ENCODE data around the gene PROSER2. TPM values are rescaled to one million over a fixed set of nuclear protein-coding genes. Genes with fewer than 3 reads are reported as not detected.

PROSER2 gene
- polyA plus RNA-seq, 3 donors from 2014 or later, result 0.50 TPM; not detected in 2

DNA sequence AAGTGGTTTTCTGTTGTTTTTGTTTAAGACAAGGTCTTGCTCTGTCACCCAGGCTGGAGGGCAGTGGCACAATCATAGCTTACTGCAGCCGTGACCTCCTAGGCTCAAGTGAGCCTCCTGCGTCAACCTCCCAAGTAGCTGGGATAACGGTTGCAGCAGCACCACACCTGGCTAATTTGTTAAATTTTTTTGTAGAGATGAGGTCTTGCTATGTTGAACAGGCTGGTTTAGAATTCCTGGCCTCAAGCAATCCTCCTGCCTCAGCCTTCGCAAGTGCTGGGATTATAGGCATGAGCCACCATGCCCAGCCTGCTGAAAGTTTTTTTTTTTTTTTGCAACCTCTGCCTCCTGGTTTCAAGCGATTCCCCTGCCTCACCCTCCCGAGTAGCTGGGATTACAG, 31.1 kb downstream of the PROSER2 start:
- H3K4me3 Mint-ChIP-seq, result no peak overlapping the region

DNA sequence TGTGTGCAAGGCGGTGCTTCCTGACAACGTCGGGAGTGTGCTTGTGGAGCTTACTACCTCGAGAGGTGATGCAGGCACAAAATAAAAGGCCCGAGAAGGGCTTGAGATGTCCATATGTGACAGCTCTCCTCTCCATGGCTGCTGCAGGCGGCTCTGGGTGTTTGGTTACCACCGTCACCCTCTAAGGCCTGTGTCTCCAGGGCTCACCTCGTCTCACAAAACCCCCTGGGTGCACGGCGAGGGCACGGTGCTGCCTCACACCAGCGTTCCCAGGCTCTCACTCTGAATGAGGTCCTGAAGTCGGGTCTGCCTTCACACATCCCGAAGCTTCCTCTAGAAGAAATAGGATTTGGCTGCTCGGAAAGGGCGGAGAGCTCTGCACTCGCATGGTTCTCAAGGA, 32.9 kb downstream of the PROSER2 start:
- H3K27ac Mint-ChIP-seq, result no peak overlapping the region
- no peaks in the 10 kb centered on the region for H3K36me3 Mint-ChIP-seq
- H3K4me1 Mint-ChIP-seq, result peaks cover under 1 to 1% of the 10 kb centered on the region in 2 donors
- DNase-seq, result no peak
- H3K27me3 Mint-ChIP-seq (ENCODE audit: low read depth in 3 of 3), result peaks cover 0 to 3% (median 2%) of the 10 kb centered on the region in 3 donors
- no peak overlapping the region for H3K4me3 Mint-ChIP-seq
- H3K9me3 Mint-ChIP-seq, result no peaks in the 10 kb centered on the region

More for the DNA sequence above, 31.1 kb downstream of the PROSER2 start:
- Mint-ChIP-seq H3K27me3 (ENCODE audit: low read depth in 3 of 3) (peaks cover 0 to 3% (median 3%) of the 10 kb centered on the region in 3 donors), H3K4me1 (no peaks in the 10 kb centered on the region), H3K27ac (no peak overlapping the region), H3K9me3 (no peaks in the 10 kb centered on the region), H3K36me3 (no peaks in the 10 kb centered on the region)
- no peak for DNase-seq

DNA sequence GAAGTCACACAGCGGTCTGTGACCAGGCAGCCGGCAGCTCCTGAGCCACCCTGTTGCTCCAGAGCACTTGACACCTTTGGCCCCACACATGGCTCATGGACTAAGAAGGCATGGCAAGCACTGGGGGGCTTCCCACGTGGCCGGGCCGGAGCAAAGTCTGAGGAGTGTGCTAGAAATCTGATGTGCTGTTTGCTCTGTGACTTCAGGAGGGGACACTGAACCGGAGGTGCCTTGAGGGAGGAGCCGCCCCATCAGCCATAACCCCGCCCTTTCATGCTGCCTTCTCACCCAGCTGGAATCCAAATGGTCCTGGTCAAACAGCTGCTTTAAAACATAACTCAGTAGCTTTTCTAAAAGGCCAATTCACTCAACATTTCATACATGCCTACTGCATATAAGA, 33.5 kb downstream of the PROSER2 start:
- H3K9me3 Mint-ChIP-seq, result no peaks in the 10 kb centered on the region
- H3K4me3 Mint-ChIP-seq, result no peak overlapping the region
- H3K27me3 Mint-ChIP-seq (ENCODE audit: low read depth in 3 of 3), result peaks cover 0 to 3% (median 2%) of the 10 kb centered on the region in 3 donors
- H3K27ac Mint-ChIP-seq, result no peak overlapping the region
- no peaks in the 10 kb centered on the region for H3K36me3 Mint-ChIP-seq
- peaks cover 4 to 7% of the 10 kb centered on the region in 2 donors for H3K4me1 Mint-ChIP-seq
- DNase-seq, result no peak

DNA sequence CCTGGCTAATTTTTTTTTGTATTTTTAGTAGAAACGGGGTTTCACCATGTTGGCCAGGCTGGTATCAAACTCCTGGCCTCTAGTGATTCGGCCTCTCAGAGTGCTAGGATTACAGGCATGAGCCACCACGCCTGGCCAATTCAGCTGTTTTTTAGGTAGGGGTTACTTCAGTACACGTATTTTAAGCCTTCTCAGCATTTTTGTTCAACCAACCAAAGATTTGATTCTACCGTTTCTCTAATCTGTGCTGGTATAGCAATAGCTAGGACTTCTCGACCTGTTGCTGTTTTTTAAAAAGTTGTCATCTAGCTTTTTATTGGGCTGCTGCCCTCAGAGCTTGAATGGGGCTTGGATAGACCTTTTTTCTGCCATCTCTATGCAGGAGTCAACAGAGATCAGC, 34.9 kb downstream of the PROSER2 start:
- H3K9me3 Mint-ChIP-seq, result no peaks in the 10 kb centered on the region
- no peaks in the 10 kb centered on the region for H3K36me3 Mint-ChIP-seq
- H3K4me3 Mint-ChIP-seq, result no peak overlapping the region
- peaks cover 14 to 21% of the 10 kb centered on the region in 2 donors for H3K4me1 Mint-ChIP-seq
- no peak overlapping the region for H3K27ac Mint-ChIP-seq
- peaks cover 0 to 3% (median 2%) of the 10 kb centered on the region in 3 donors for H3K27me3 Mint-ChIP-seq (ENCODE audit: low read depth in 3 of 3)
- no peak for DNase-seq

DNA sequence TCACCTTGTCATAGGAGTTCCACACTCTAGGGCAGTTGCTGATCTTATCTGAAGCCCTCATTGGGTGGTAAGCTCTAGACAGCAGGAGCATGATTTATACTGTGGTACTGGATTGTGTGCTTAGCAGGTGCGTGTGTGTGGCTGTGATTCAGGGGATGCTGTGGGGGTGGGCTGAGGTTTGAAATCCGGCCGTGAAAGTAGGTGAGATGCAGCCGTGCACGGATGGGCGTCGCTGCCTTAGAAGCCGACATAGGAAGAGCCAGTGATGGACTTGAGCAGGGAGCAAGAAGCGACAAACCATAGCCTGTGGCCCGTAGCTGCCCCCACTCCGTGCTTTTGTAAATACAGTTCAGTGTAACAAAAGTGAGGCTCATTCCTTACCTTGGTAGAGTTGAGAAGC, 38.2 kb downstream of the PROSER2 start:
- Mint-ChIP-seq H3K27ac (peak overlapping the region in 2 of 6 donors; percentile 32 to 77), H3K4me1 (peaks cover 30 to 43% of the 10 kb centered on the region in 2 donors), H3K36me3 (no peaks in the 10 kb centered on the region), H3K9me3 (no peaks in the 10 kb centered on the region), H3K27me3 (ENCODE audit: low read depth in 3 of 3) (peaks cover 2 to 4% (median 4%) of the 10 kb centered on the region in 3 donors), H3K4me3 (peak overlapping the region in 2 of 5 donors; percentile 7 to 29)
- no peak for DNase-seq

DNA sequence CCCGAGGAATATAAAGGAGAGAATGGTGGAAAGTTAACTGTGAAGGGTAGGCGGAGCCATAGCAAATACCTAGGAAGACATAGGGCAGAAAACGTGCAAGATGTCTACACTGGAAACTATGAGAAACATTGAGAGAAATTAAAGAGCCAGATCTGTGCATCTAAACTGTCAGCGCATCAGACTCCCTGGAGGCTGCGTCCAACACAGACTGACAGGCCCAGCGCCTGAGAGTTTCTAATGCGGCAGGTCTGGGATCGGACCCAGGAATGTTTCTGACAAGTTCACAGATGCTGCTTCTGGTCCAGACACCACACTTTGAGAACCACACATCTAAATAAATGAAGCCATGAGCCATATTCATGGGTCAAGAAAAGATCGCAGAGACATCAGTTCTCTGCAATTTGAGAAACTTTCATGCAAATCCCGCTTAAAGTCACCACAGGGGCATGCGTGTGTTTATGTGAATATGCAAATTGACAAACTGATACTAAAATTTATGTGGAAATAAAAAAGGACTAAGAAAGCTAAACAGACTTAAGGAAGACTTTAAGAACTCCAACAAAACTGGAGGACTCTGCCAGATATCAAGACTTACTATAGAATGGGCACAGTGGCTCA, 38.8 kb downstream of the PROSER2 start:
- peaks cover 30 to 43% of the 10 kb centered on the region in 2 donors for H3K4me1 Mint-ChIP-seq
- H3K36me3 Mint-ChIP-seq, result no peaks in the 10 kb centered on the region
- H3K4me3 Mint-ChIP-seq, result peak overlapping the region in 2 of 5 donors; percentile 7 to 29
- no peaks in the 10 kb centered on the region for H3K9me3 Mint-ChIP-seq
- DNase-seq, result no peak
- peak overlapping the region in 3 of 6 donors; percentile 22 to 91 (median 32) for H3K27ac Mint-ChIP-seq
- peaks cover 2 to 4% (median 4%) of the 10 kb centered on the region in 3 donors for H3K27me3 Mint-ChIP-seq (ENCODE audit: low read depth in 3 of 3)

DNA sequence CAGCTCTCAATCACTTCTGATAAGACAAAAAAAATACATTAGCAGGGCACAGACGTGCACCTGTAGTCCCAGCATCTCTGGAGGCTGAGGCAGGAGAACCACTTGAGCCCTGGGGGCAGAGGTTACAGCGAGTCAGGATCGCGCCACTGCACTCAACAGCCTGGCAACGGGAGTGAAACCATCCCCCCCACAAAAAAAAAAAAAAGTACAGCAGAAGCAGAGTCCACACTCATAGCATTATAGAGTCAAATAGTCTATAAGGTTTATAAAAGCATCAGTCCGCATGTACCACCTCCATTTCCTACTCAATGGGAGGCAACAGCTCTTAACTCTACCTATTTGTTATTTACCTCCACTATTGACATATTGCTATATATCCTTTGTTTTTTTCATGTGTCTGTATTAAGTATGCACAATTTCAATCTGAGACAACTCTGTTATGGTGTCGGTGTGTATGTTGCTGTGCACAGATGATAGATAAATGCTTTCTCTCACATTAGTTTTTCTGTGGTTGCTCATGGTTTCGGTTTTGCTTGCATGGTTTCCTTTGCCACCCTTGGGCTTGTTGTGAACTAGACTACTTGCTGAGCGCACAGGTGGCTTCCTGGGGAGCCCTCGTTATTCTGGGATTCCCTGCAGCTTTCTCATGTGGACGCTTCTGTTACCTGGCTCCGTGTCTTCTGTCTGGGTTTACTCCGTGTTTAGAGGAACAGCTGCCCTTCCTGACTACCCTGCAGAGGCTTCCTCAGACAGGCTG, 40.4 kb downstream of the PROSER2 start:
- no peaks in the 10 kb centered on the region for H3K36me3 Mint-ChIP-seq
- H3K4me3 Mint-ChIP-seq, result peak overlapping the region; percentile 50 to 91 (median 78)
- peak overlapping the region; percentile 18 to 93 (median 84) for H3K27ac Mint-ChIP-seq
- peaks cover 30 to 43% of the 10 kb centered on the region in 2 donors for H3K4me1 Mint-ChIP-seq
- DNase-seq, result peak; percentile 45 to 71 (median 58)
- no peaks in the 10 kb centered on the region for H3K9me3 Mint-ChIP-seq
- H3K27me3 Mint-ChIP-seq (ENCODE audit: low read depth in 3 of 3), result peaks cover 2 to 5% (median 4%) of the 10 kb centered on the region in 3 donors

DNA sequence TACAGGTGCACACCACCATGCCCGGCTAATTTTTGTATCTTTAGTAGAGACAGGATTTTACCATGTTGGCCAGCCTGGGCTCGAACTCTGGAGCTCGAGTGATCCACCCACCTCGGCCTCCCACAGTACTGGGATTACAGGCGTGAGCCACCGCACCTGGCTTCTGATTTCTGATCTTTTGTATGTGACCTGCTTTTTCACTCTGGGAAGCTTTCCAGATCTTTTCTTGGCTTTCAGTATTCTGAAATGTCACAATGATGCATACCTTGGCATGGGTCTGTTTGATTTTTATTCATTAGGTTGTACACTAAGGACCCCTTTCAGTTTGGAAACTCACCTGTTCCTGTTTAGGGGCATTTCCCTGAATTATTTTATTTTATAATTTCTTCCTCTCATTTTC, 41.6 kb downstream of the PROSER2 start:
- no peak for DNase-seq
- Mint-ChIP-seq H3K4me3 (peak overlapping the region in 1 of 5 donors; percentile 54), H3K27ac (peak overlapping the region in 1 of 6 donors; percentile 2), H3K9me3 (no peaks in the 10 kb centered on the region), H3K36me3 (no peaks in the 10 kb centered on the region), H3K27me3 (ENCODE audit: low read depth in 3 of 3) (peaks cover 0 to 5% (median 4%) of the 10 kb centered on the region in 3 donors), H3K4me1 (peaks cover 30 to 43% of the 10 kb centered on the region in 2 donors)

DNA sequence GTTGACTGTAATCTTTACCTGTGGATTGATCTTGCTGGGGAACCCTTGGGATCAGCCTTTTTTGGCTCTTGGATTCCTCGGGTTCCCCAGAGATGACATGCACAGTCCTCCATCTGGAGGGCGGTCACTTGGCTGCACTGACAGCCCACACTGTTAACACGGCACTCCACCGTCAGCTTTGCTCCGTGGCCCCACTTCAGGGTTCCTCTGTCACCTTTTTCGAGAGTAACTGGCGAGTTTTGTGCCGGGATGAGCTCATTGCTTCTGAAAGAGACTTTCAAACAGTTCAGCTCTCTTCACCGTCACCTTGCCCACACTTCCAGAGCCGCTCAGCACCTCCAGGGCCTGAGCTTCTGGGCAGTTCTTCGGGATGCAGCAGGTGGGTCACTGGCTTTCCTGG, 42.4 kb downstream of the PROSER2 start:
- Mint-ChIP-seq H3K4me1 (peaks cover 30 to 43% of the 10 kb centered on the region in 2 donors), H3K36me3 (no peaks in the 10 kb centered on the region), H3K27me3 (ENCODE audit: low read depth in 3 of 3) (peaks cover 0 to 5% (median 4%) of the 10 kb centered on the region in 3 donors), H3K27ac (peak overlapping the region in 1 of 6 donors; percentile 62), H3K9me3 (no peaks in the 10 kb centered on the region), H3K4me3 (no peak overlapping the region)
- no peak for DNase-seq

DNA sequence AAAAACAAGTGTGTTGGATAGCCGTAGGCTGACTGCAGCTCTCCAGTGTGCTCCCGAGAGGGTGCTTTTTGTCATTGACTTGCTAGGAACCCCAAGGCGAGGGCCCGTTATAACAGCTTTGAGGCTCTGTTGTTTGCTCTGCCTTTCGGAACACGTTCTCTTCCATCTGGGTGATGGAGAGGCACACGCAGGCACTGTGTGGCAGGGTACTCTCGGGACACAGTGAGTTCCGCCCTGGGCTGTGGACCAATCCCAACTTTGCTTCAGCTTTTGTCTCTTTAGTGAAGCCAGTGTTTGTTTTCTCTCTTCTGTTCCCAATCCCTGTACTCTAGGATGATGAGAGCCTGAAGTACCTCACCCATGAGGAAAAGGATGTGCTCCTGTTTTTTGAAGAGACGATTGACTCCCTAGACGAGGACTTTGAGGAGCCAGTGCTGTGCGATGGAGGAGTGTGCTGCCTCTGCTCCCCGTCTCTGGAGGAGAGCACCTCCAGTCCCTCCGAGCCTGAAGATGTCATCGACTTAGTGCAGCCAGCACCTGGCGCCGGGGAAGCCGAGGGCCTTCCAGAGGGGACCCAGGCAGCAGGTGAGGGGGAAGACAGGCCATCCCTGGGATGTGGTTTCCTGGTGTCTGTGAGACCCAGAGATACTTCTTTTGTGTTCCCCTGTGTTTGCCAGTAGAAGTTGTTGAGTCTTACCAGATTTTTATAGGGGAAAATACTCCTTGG, 43.2 kb downstream of the PROSER2 start:
- DNase-seq, result no peak
- Mint-ChIP-seq H3K9me3 (no peaks in the 10 kb centered on the region), H3K4me3 (no peak overlapping the region), H3K4me1 (peaks cover 29 to 42% of the 10 kb centered on the region in 2 donors), H3K27me3 (ENCODE audit: low read depth in 3 of 3) (peaks cover 0 to 5% (median 4%) of the 10 kb centered on the region in 3 donors), H3K27ac (no peak overlapping the region), H3K36me3 (no peaks in the 10 kb centered on the region)

DNA sequence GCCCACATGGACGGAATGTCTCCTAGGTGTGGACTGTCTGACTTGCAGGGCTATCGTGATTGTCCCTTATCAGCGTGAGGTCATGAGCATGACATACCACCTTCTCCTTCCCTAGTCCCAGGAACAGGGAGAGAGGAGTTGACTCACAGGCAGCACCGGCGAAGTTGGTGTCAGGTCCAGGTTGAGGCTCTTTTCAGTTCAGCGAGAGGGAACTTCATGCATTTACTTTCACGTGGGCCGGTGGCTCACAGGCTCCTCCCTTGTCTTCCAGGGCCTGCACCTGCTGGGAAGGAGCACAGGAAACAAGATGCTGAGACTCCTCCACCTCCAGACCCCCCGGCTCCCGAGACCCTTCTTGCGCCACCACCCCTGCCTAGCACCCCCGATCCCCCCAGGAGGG, 46.1 kb downstream of the PROSER2 start:
- H3K36me3 Mint-ChIP-seq, result no peaks in the 10 kb centered on the region
- no peak overlapping the region for H3K27ac Mint-ChIP-seq
- DNase-seq, result no peak
- peaks cover 13 to 21% of the 10 kb centered on the region in 2 donors for H3K4me1 Mint-ChIP-seq
- no peak overlapping the region for H3K4me3 Mint-ChIP-seq
- no peaks in the 10 kb centered on the region for H3K9me3 Mint-ChIP-seq
- peaks cover 0 to 4% (median 2%) of the 10 kb centered on the region in 3 donors for H3K27me3 Mint-ChIP-seq (ENCODE audit: low read depth in 3 of 3)

DNA sequence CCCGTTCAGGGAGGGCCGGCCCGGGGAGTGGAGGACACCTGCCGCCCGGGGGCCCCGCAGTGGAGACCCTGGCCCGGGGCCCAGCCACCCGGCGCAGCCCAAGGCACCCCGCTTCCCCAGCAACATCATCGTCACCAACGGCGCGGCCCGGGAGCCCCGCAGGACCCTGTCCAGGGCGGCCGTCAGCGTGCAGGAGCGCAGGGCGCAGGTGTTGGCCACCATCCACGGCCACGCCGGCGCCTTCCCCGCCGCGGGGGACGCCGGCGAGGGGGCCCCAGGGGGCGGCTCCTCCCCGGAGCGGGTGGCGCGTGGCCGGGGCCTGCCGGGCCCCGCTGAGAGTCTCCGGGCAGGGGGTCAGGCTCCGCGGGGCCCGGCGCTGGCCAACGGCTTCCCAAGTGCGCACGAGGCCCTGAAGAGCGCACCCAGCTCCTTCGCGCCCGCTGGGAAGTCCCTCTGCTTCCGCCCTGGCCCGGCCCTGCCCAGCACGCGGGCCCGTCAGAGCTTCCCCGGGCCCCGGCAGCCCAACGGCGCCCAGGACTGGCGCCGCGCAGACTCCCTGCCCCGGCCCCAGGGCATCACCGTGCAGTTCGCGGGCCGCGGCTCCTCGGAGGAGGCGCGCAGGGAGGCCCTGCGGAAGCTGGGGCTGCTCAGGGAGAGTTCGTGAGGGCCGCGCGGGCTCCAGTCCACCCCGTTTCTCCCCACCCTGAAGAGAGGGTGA, 46.7 kb downstream of the PROSER2 start:
- Mint-ChIP-seq H3K27me3 (ENCODE audit: low read depth in 3 of 3) (peaks cover 0 to 4% (median 2%) of the 10 kb centered on the region in 3 donors), H3K4me1 (peaks cover 14 to 16% of the 10 kb centered on the region in 2 donors), H3K27ac (no peak overlapping the region), H3K36me3 (no peaks in the 10 kb centered on the region), H3K4me3 (no peak overlapping the region), H3K9me3 (no peaks in the 10 kb centered on the region)
- no peak for DNase-seq

DNA sequence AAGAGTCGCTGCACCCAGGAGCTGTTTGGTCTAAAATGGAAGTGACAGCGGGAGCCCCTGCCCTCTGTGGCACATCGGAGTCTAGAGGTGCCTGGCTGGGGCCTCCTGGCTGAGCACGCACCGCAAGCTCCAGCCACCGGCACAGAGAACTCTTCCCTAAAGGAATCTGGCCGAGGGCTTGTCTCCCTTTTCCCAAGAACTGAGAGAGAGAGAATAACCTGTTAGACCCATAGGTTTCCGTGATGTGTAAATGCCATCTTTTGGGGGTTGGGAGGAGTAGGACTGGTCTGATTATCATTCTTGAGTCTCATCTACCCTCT, 47.3 kb downstream of the PROSER2 start:
- Mint-ChIP-seq H3K4me3 (no peak overlapping the region), H3K4me1 (peaks cover 10 to 17% of the 10 kb centered on the region in 2 donors), H3K9me3 (no peaks in the 10 kb centered on the region)

More for the DNA sequence above, 47.3 kb downstream of the PROSER2 start:
- peaks cover 0 to 4% (median 0%) of the 10 kb centered on the region in 3 donors for H3K27me3 Mint-ChIP-seq (ENCODE audit: low read depth in 3 of 3)
- no peak overlapping the region for H3K27ac Mint-ChIP-seq
- no peak for DNase-seq
- no peaks in the 10 kb centered on the region for H3K36me3 Mint-ChIP-seq

Data from immature natural killer cell (primary cell).